ENCODE measurements around the gene OR10G7. TPM values are rescaled to one million over a fixed set of nuclear protein-coding genes. Genes with fewer than 3 reads are reported as not detected.
"Not testable (repeated sequence)": the region's sequence is repeated elsewhere in the genome, so short reads cannot be mapped to it uniquely, and the experiment has no call there.

Gene OR10G7
- total RNA-seq, 2 donors from 2014 or later = not detected

- DNase-seq = no peak
- H3K4me1 ChIP-seq (ENCODE audit: control insufficient read depth, insufficient read depth, low read length) = no peaks in the 10 kb centered on the region
- no peak overlapping the region for H3K27ac ChIP-seq (ENCODE audit: low read depth, low read length)
- H3K4me3 ChIP-seq (ENCODE audit: low read length) = no peak overlapping the region
- Mint-ChIP-seq H3K27me3 (ENCODE audit: insufficient read depth) (no peaks in the 10 kb centered on the region), H3K9me3 (no peaks in the 10 kb centered on the region), H3K36me3 (ENCODE audit: low read depth) (no peaks in the 10 kb centered on the region), H3K4me1 (peaks cover 4% of the 10 kb centered on the region), H3K27ac (no peak overlapping the region), H3K4me3 (no peak overlapping the region)
- TF ChIP-seq CTCF (conservative IDR thresholded peaks at IDR 0.05) = no peak
- no peak overlapping the region for H3K9ac ChIP-seq (ENCODE audit: extremely low read depth, low read length, poor library complexity, severe bottlenecking)
- no peaks in the 10 kb centered on the region for H3K27me3 ChIP-seq (ENCODE audit: control insufficient read depth, insufficient read depth, low read length, poor library complexity, severe bottlenecking)
- no peaks in the 10 kb centered on the region for H3K9me3 ChIP-seq (ENCODE audit: control insufficient read depth, low read length)
- H3K36me3 ChIP-seq (ENCODE audit: control insufficient read depth, insufficient read depth, low read length) = no peaks in the 10 kb centered on the region
- 97 to 100% methylated on average over 1 of the region's 1 CpG for WGBS, 2 experiments (ENCODE audit: insufficient coverage in 1 of 2, insufficient read length in 1 of 2)
Observed at GRCh38 chr11:124036666-124037065, 4.5 kb downstream of the OR10G7 start.

- no peak for TF ChIP-seq CTCF (conservative IDR thresholded peaks at IDR 0.05)
- H3K4me1 ChIP-seq (ENCODE audit: control insufficient read depth, insufficient read depth, low read length) = no peaks in the 10 kb centered on the region
- no peak within 1 kb of the TSS for H3K27ac ChIP-seq (ENCODE audit: low read depth, low read length)
- H3K9me3 Mint-ChIP-seq = no peaks in the 10 kb centered on the region
- H3K4me1 Mint-ChIP-seq = peaks cover 12% of the 10 kb centered on the region
- H3K27me3 Mint-ChIP-seq (ENCODE audit: insufficient read depth) = peaks cover 2% of the 10 kb centered on the region
- no peak within 1 kb of the TSS for H3K4me3 ChIP-seq (ENCODE audit: low read length)
- no peak for DNase-seq
- H3K36me3 ChIP-seq (ENCODE audit: control insufficient read depth, insufficient read depth, low read length) = no peaks in the 10 kb centered on the region
- no peaks in the 10 kb centered on the region for H3K36me3 Mint-ChIP-seq (ENCODE audit: low read depth)
- H3K9me3 ChIP-seq (ENCODE audit: control insufficient read depth, low read length) = no peaks in the 10 kb centered on the region
- H3K4me3 Mint-ChIP-seq = no peak within 1 kb of the TSS
- no peaks in the 10 kb centered on the region for H3K27me3 ChIP-seq (ENCODE audit: control insufficient read depth, insufficient read depth, low read length, poor library complexity, severe bottlenecking)
- no peak within 1 kb of the TSS for H3K9ac ChIP-seq (ENCODE audit: extremely low read depth, low read length, poor library complexity, severe bottlenecking)
- 80 to 88% methylated on average over 1 of the region's 2 CpGs for WGBS, 2 experiments (ENCODE audit: insufficient coverage in 1 of 2, insufficient read length in 1 of 2)
- H3K27ac Mint-ChIP-seq = no peak within 1 kb of the TSS
Observed at GRCh38 chr11:124026498-124026897, 14.6 kb downstream of the OR10G7 start, which contains the start of gene OR10G8. OR10G8 (plus strand) TSS chr11:124026798; CDS start chr11:124029623, 2,825 bp downstream.

- H3K9me3 ChIP-seq (ENCODE audit: control insufficient read depth, low read length); H3K36me3 ChIP-seq (ENCODE audit: control insufficient read depth, insufficient read depth, low read length); H3K4me3 ChIP-seq (ENCODE audit: low read length); H3K36me3 Mint-ChIP-seq (ENCODE audit: low read depth); H3K27ac Mint-ChIP-seq; H3K27me3 ChIP-seq (ENCODE audit: control insufficient read depth, insufficient read depth, low read length, poor library complexity, severe bottlenecking); H3K4me3 Mint-ChIP-seq; H3K9me3 Mint-ChIP-seq; DNase-seq; H3K27me3 Mint-ChIP-seq (ENCODE audit: insufficient read depth); H3K27ac ChIP-seq (ENCODE audit: low read depth, low read length); H3K4me1 ChIP-seq (ENCODE audit: control insufficient read depth, insufficient read depth, low read length); H3K9ac ChIP-seq (ENCODE audit: extremely low read depth, low read length, poor library complexity, severe bottlenecking); H3K4me1 Mint-ChIP-seq: not testable (repeated sequence)
- 97 to 100% methylated on average over 2 to 5 of the region's 9 CpGs for WGBS, 2 experiments (ENCODE audit: insufficient coverage in 1 of 2, insufficient read length in 1 of 2)
Observed at GRCh38 chr11:124015837-124016236, 25.3 kb downstream of the OR10G7 start.

- Mint-ChIP-seq H3K27ac (no peak within 1 kb of the TSS), H3K4me3 (no peak within 1 kb of the TSS), H3K36me3 (ENCODE audit: low read depth) (no peaks in the 10 kb centered on the region), H3K9me3 (no peaks in the 10 kb centered on the region), H3K4me1 (no peaks in the 10 kb centered on the region), H3K27me3 (ENCODE audit: insufficient read depth) (no peaks in the 10 kb centered on the region)
- Histone ChIP-seq H3K9ac (ENCODE audit: extremely low read depth, low read length, poor library complexity, severe bottlenecking) (no peak within 1 kb of the TSS), H3K4me1 (ENCODE audit: control insufficient read depth, insufficient read depth, low read length) (no peaks in the 10 kb centered on the region), H3K36me3 (ENCODE audit: control insufficient read depth, insufficient read depth, low read length) (no peaks in the 10 kb centered on the region), H3K27ac (ENCODE audit: low read depth, low read length) (no peak within 1 kb of the TSS), H3K27me3 (ENCODE audit: control insufficient read depth, insufficient read depth, low read length, poor library complexity, severe bottlenecking) (no peaks in the 10 kb centered on the region), H3K9me3 (ENCODE audit: control insufficient read depth, low read length) (no peaks in the 10 kb centered on the region), H3K4me3 (ENCODE audit: low read length) (no peak within 1 kb of the TSS)
- no peak for TF ChIP-seq CTCF (conservative IDR thresholded peaks at IDR 0.05)
- no peak for DNase-seq
- WGBS, 2 experiments (ENCODE audit: insufficient coverage in 1 of 2, insufficient read length in 1 of 2) = 100% methylated on average over 2 of the region's 2 CpGs; no CpG with 5 or more reads in 1 of the 2 experiments
Observed at GRCh38 chr11:124012697-124013096, 28.4 kb downstream of the OR10G7 start, which contains the start of gene OR10G4. OR10G4 (plus strand) TSS chr11:124012997; CDS start chr11:124015575, 2,578 bp downstream.

Data from endodermal cell (in vitro differentiated cells).